Ovary (tissue), 3 donors: ENCODE data around the gene LIMS1.

Source experiments
- CTCF ChIP-seq, 3 donors: fragments of 450-650 bp in 2 of 3; fragments of 200-600 bp in 1 of 3; IDR thresholded peaks; one replicate each; pipeline versions ENCODE4 v1.5.1 to v1.8.0; 2016 to 2022; ENCODE audit warnings: antibody characterized with exemption in 3 of 3, mild to moderate bottlenecking in 1 of 3
- POLR2A ChIP-seq: fragments of 450-650 bp; IDR thresholded peaks from one replicate; pipeline ENCODE4 v1.6.1; 2017; ENCODE audit warnings: antibody characterized with exemption, mild to moderate bottlenecking, moderate library complexity
- donor health status: DM: no; HTN: no; CAD: no.

GRCh38 chr2:108594132-108594981 lies 60.1 kb downstream of the LIMS1 start:
- no peak for TF ChIP-seq CTCF (IDR thresholded peaks at IDR 0.05)
- no peak for TF ChIP-seq POLR2A
